NCI-H510A (cell line): ENCODE results near the gene TRAF1.

Source experiments
- DNase-seq: peaks from one replicate; lab custom pipeline; 2025; lab: John Stamatoyannopoulos, UW

TRAF1 gene

DNA sequence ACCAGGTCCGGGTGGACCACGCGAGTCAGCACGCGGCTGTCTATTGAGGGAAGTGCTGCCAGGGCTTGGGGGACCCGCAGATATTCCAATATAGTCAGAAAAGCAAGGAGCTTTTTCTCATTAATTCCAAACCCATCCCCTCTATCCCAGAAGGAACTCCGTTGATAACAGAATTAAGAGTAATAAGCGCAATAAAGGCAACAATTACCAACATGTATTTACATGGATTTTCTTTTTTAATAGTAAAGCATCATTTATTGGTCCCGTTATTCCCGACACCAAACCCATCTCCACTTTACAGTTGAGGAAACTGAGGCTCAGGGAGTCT is 57.3 kb downstream of the TRAF1 start:
- no peak for DNase-seq

- DNase-seq = peak; percentile 29
Measured at GRCh38 chr9:120868676-120869359, 57.8 kb downstream of the TRAF1 start.

DNA sequence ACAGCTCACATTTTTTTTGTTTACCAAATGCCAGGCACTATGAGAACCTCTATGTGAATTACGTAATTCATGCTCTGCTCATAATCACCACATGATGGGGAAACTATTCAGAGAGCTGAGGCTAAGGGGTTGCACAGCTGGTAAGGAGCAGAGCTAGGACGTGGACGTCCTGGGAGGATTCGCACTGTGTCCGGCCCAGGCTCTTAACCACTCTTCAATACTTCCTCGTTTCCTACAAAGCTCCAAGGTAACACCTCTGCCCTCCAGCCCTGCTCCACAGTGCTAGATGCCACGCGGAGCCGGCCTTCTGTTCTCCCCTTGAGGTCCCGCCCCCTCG is 58.3 kb downstream of the TRAF1 start:
- no peak for DNase-seq

GRCh38 chr9:120867676-120868338 is 58.8 kb downstream of the TRAF1 start:
- no peak for DNase-seq

DNA sequence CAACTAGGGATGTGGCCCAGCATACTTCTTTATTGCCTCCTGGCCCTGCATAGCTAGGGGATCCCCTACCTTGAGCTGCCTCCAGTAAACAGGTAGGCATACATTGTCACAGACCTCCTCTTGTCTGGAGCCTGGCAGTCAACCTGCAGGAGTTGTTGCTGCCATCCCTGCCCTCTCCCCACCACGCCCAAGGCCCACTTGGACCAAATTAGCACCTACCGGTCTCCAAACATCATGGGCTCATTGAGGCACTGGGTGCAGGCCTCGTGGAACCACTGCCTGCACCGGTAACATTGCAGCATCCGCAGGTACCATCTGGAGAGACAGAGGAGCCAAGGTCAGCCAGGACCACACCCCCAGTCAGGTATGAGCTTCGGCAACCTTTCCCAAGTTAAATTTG is 59.9 kb downstream of the TRAF1 start:
- DNase-seq = no peak

- DNase-seq = no peak
Measured at GRCh38 chr9:120865809-120866208, 60.8 kb downstream of the TRAF1 start.

GRCh38 chr9:120865176-120865575 is 61.4 kb downstream of the TRAF1 start:
- no peak for DNase-seq

DNA sequence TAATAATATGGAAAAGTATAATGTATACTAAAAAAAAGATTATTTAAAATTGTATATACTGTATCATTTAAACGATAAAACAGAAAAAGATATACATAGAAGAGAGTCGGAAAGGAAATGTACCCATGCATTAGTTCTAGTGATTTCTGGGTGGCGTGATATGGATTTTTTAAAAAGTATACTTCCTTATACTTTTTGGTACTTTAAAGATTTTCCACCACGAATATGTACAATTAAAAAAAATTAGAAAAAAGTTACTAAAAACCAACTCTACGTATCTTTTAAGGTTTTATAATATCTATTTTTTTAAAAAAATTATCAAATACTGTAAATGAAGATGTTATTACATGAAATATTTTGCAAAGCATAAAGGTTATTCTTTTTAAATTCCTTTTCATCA is 61.9 kb downstream of the TRAF1 start:
- DNase-seq = no peak

GRCh38 chr9:120863833-120864232 is 62.8 kb downstream of the TRAF1 start:
- no peak for DNase-seq

DNA sequence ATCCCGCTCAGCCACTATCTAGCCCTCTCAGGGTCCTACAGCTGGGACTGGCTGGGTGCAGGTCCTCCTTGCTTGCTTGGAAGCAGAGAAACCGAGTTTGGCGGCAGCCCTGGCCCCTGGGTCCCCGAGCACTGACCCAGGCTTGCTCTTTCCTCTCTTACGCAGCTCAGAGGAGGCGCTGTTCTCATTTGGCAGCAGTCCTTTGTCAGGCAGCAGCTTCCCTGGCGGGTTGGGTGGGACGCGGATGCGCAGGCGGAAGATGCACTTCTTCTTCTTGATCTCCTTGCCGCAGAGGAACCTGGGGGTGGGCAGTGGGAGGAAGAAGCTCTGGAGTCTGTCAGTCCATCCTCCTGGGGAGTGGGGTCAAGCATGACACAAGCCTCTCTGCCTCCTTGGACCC is 64.1 kb downstream of the TRAF1 start:
- DNase-seq = no peak

- no peak for DNase-seq
Measured at GRCh38 chr9:120861935-120862334, 64.7 kb downstream of the TRAF1 start.

GRCh38 chr9:120860083-120860482 is 66.5 kb downstream of the TRAF1 start:
- no peak for DNase-seq

GRCh38 chr9:120859361-120859760 is 67.2 kb downstream of the TRAF1 start:
- no peak for DNase-seq

GRCh38 chr9:120857902-120858301 is 68.7 kb downstream of the TRAF1 start:
- DNase-seq = no peak

DNA sequence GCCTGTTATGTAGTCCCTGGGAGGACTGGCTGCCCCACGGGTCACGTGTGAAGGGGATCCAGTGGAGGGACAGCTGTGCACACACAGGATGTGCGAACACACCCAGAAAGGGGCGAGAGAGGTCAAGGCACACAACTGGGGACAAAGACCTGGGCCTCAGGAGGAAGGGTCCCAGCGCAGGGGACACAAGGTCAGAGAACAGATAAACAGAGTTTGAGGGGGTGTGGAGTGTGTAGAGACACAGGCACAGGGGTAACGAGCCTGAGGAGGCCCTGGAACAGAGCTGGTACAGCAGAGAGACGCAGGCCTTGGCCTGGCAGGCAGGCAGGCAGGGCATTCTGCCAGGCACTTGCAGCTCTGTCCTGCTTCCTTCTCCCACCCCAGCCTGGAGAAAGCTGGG is 69.1 kb downstream of the TRAF1 start:
- DNase-seq = no peak

DNA sequence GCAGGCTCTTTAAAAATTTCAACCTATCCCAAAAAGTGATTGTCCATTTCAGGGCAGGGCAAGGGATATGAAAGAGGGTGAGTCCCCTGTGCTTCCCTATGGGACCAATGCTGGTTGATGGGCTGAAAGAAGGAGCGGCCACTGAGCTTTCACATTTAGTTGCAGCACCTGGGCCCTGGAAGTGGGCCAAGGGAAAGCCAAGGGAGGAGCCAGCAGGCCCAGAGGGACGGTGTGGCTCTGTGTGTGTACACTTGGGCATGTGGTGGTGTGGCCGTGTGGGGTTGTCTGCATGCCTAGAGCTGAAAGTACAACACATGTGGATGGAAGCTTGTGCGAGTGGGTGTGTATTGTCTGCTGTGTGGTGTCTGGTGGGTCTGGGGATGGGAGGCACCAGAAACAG is 69.9 kb downstream of the TRAF1 start:
- DNase-seq = no peak

GRCh38 chr9:120855827-120856670 is 70.5 kb downstream of the TRAF1 start:
- DNase-seq = no peak

DNA sequence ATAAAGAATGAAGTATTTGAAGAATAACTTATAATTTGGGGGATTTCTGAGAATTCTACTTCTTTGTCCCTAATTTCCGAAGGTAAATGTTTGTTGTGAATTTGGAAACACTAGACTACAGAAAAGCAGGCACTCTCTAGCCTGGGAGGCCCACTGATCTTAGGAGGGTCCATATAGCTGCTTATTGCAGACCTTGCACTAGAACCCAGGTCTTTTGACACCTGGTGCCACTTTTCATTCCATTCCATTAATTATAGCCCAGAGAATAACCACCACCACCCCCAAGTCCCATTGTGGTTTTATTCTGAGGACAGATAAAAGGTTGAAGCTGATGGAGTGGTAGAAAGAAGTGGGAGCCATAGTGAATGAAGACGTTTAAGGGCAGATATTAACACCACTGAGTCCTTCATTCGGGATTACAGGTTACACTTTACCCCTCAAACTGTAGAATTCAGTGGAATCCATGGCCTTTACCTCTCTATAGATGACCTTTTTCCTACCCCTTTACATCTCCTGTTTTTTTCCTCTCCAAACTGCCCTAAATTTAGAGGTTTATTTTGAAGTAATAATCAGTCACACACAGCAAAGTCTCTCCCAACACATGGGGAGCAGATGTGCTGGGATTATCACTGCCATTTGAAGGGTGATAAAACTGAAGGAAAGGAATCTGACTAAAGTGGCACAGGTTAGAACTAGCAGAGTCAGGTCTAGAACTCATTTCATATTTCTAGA is 71.8 kb downstream of the TRAF1 start:
- no peak for DNase-seq

DNA sequence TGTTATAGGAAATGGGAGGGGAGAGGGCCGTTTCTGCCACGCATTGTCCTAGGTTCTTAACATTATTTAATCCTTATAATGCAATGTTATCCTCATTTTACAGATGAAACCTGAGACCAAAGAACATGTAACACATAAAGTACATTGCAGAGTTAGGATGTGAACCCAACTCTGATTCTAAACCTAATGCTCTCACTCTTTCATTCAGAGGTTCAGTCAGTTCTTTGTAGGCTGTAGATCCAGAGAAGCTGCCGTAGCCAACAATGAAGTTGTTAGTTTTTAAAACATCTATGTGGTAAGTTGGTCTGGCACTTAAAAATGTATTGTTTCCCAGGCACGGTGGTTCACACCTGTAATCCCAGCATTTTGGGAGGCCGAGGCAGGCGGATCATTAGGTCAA is 73.4 kb downstream of the TRAF1 start:
- DNase-seq = no peak
